Stimulated activated CD8-positive, alpha-beta memory T cell treated with anti-CD3 and anti-CD28 coated beads, Interleukin-12 subunit alpha, Interleukin-12 subunit beta, amount 100 ng/mL, for 24 hours (primary cell): ENCODE results near the gene EEF2.
"Not testable (repeated sequence)": the region's sequence is repeated elsewhere in the genome, so short reads cannot be mapped to it uniquely, and the experiment has no call there.

Experiments used
- DNase-seq: peaks from one replicate; pipeline ENCODE4 v3.0.0-alpha.2; 2020; ENCODE audit errors: extremely low read depth

The EEF2 gene

DNA sequence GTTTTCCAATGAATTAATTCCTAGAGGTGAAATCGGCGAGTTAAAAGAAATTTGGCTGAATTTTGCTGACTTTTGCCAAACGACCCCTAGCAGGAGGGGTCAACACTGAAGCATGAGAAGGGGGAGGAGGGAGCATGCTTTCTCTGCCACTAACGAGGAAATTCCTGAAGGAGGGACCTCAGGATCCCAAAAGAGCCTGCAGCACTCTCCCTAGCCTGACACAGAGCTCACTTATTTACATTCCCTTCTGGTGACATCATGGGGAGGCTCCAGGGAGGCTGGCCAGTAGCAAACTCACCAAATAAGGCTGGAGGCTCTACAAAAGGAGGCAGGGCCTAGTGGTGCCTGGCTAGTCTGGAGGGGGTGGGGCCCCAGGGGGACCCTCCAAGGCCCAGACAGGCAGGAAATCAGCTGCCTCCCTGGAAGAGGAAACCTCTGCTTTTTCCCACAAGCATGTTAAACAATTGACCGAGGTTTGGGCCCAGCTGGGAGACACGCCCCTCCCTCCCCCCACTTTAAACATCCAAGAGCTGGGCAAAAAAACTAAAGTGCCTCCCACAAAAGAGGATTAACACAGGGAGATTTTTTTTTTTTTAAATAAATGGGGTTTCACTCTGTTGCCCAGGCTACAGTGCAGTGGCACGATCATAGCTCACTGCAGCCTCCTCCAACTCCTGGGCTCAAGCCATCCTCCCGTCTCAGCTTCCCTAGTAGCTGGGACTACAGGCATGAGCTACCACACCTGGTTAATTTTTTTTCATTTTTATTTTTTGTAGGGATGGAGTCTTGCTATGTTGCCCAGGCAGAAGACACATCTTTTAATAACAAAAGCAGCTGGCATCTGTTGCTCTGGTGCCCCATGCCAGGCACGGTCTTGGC, 16.5 kb downstream of the EEF2 start:
- no peak for DNase-seq

DNA sequence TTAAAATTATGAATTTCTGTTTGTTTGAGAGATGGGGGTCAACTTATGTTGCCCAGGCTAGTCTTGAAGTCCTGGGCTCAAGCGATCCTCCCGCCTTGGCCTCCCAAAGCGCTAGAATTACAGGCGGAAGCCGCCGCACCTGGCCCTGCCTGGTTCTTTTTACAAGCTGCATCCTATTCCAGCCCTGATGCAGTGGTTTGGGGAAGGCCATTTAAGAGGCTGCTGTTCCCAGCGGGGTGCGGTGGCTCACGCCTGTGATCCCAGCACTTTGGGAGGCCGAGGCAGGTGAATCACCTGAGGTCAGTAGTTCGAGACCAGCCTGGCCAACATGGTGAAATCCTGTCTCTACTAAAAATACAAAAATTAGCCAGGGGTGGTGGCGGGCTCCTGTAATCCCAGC, 17.3 kb downstream of the EEF2 start:
- DNase-seq, result not testable (repeated sequence)

DNA sequence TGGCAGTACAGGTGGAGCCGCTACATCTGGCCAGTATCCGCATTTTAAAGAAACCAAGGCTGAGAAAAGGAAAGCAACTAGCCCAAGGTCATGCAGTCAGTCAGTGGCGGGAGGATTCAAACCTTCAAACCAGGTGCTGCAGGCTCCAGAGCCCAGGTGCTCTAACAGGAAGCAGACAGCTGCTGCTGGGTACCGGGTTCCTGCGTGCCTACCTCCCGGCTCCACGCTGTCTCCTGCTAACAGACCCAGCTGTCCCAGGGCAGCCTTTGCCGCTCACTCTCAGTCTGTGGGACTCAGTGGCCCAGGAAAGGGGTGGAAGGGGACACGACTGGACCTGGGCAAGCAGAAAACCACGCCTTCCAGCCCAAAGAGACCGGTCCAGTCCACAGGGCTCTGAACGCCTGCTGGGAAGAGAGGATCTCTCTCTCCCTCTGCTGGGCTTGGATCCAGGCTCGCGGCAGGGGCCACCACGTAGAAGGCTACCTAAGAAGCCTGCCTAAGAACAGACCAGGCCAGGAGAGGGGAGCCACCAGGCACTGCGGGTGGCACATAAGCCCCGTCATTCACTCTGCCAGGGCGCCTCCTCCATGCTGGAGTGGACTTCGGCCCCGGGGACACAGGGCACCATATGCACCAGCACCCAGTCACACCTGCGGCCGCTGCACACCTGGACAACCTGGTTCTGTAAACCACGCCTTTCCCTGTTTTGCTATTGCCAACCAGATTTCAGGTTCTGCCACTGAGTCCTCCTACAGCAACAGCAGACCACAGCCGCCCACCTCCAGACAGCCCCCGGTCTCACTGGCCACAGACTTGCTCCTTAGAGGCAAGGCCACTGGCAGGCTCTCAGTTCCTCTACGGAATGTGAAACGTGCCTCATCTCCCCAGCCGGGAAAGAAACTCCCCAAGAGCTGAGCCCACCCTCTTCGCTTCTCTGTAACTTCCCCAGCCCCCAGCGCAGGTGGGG, 18.9 kb downstream of the EEF2 start:
- no peak for DNase-seq

DNA sequence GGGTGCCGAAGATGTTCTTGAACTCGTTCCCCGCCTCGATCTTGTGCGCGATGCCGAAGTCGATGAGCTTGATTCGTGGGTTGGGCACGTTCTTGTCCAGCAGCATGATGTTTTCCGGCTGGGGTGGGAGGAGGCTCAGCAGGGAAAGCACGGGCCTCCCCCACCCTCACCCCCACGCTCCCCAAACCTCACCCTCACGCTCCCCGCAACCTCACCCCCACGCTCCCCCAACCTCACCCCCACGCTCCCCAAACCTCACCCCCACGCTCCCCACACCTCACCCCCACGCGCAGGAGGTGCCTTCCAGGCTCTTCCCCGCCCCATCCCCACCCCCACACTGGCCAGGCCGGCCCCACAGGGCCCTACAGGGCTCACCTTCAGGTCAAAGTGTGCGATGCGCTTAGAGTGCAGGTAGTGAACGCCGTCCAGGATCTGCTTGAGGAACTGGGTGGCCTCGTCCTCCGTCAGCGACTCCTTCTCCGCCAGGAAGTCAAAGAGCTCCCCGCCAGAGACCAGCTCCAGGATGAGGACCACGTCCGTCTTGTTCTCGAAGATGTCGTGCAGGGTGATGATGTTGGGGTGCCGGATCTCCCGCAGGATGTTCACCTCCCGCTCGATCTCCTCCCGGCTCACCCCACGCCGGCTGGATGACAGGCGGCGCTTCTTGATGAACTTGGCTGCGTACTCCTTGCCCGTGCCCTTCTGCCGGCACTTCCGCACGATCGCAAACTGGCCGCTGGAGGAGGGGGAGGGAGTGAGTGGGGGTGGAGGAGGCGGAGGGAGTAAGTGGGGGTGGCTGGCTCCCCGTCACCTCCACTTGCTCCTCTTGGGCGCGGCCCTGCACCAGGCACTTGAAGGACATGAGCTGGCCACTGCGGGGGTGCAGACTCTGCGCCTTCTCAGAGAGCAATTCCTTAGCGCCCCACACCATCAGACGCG, 20.7 kb downstream of the EEF2 start:
- no peak for DNase-seq

DNA sequence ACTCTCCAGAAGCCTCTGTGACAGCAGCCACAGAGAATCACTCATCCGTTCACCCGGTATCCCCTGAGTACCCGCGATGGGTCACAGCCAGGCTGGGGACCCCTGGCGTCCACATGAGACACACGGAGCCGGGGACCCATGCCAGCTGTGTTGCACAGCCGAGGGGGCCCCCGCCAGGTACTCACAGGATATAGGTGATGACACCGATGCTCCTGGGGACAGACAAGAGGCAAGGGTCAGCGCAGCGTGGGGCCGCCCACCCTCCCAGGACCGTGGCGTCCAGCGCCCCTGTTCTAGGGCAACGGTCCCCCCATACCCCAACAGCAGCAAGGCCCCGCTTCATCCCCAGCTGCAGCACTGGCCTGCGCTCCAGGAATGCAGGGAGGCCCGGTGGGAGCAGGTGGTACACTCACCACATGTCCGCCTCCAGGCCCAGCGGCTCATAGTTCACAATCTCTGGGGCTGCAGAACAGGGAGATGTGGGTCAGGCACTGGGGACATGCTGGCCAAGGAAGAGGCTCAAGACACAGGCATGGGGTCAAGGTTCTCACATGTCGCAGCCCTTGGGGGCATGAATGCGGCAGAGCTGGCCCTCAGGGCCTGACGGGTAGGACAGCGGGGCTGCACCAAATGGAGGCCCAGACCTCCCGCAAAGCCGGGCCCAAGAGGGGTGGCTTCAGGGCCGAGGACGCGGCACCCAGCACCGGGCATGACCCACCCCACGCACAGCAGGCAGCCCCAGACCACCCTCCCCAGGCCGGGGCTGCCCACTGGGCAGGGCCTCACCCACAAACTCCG, 21.6 kb downstream of the EEF2 start:
- no peak for DNase-seq

DNA sequence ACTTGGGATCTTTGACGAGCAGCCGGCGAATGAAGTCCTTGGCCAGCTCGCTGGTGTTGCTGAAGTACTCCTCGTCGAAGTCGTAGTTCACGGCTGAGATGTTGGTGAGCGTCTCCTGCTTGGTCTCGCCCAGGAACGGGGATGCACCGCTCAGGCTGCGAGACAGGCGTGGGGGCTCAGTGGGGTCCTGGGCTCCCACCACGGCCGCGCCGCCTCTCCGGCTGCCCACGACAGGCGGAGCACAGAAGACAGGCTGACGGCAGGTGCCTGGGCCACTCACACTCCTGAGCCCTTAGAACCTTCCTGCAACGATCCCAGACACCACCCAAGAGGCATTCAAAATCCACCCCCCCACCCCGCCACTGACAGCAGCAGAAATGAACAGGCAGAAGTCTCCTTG, 24.3 kb downstream of the EEF2 start:
- DNase-seq, result no peak

DNA sequence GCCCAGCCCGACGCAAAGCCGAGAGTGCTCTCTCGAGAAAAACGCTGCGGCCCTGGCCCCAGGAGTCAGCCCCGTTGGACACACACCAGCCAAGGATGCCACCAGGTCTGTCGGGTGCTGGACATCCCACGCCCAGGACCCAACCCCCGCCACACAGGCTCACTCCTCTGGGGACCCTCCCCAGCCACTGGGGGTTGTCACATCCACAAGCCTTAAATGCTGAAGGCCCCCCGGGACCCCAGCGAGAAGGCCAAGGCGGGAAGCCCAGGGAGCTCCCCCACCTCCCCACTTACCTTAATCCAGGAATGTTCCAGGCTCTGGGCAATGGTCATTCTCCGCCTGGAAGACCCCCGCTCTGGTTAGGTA, 25.5 kb downstream of the EEF2 start:
- DNase-seq, result no peak

DNA sequence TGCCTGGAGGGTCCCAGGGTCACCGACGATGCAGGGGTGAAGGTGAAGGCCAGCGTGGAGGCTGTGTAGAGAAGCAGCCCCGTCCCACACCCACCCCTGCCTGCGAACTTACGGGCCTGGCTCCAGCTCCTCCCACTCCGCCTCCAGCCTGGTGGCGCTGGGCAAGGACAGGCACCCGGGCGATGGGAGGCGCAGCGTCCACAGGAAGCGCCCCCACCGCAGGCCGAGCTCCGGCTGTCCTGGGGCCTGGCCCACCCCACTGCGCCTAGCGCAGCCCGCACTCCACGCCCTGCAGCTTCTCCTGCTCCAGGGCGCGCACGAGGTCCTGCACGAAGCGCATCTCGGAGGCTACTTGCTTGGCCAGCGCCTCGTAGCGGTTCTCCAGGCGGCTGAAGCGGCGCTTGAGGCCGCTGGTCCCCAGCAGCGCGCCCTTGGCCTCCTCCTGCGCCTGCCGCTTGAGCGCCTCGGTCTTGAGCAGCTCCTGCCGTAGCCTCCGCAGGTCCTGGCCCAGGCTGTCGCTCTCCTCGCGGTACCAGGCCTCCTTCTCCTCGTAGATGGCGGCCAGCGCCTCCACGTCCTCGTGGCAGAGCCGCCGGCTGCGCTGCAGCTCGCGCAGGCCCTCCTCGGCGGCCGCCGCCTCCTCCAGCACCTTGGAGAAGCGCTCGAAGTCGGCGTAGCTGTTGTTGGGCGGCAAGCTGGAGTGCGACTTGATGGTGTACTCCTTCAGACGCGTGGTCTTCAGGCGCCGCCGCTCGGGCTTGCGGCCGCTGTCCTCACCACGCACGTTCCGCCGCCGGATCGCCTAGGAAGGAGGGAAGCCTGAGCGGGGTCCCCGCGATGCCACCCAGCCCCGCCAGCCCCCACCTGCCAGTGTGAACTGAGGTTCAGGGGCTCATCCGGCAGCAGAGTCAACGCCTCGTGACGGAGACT, 26.2 kb downstream of the EEF2 start:
- DNase-seq, result no peak

DNA sequence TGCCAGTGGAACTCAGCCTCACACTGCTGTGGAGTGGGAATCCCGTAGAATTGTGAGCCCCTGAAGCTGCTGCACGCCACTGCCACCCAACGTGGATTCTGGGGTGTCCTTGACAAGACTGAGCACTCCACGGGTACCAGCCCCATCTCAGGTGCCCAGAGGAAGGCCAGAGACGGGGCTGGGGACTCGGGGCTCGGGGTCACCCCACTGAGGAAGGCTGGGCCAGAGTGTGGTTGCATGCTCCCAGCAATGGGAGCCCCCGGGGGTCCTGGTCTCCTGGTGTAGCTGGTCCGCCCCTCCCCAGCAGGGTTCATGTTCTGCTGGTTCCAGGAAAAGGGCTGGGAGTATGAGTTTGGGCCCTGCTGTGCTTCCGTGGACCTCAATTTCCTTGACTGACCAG, 29.6 kb downstream of the EEF2 start:
- DNase-seq, result no peak

DNA sequence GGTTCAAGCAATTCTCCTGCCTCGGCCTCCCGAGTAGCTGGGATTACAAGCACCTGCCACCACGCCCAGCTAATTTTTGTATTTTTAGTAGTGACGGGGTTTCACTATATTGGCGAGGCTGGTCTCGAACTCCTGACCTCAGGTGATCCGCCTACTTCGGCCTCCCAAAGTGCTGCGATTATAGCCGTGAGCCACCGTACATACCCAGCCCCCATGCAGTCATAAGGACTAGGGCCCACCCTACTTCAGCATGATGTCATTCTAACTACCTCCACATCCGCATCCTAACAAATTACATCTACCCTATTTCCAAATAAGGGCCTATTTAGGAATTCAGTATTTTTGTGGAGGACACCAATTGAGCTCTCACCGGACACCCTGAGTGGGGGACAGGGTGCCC, 30.0 kb downstream of the EEF2 start:
- DNase-seq, result not testable (repeated sequence)

DNA sequence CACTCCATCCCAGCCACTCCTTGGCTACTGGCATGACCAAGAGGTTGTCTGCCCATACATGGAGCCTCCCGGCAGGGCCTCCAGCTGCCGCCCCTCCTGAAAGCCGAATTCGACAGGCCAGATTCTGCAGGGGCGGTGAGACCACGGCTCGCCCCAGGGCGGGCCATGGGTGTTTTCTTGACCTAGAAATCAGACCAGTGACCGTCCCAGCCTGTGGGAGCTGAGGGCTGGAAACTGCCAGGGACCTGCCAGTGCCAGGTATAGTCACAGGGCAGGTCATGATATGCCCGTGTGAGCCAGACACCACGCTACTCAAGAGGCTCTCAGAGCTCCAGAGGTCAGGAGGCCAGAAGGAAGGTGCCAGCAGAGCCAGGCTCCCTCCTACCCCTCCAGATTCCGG, 31.2 kb downstream of the EEF2 start:
- DNase-seq, result no peak

DNA sequence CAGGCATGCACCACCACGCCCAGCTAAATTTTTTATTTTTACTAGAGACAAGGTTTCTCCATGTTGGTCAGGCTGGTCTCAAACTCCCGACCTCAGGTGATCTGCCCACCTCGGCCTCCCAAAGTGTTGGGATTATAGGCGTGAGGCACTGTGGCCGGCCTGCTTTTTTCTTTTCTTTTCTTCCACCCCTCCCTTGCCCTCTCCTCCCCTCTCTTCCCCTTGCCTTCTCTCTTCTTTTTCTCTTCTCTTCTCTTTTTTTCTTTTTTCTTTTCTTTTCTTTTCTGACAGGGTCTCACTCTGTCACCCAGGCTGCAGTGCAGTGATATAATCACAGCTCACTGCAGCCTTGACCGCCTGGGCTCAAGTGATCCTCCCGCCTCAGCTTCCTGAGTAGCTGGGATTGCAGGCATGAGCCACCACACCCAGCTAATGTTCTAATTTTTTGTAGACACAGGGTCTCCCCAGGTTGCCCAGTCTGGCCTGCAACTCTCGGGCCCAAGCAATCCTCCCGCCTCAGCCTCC, 32.4 kb downstream of the EEF2 start:
- not testable (repeated sequence) for DNase-seq

DNA sequence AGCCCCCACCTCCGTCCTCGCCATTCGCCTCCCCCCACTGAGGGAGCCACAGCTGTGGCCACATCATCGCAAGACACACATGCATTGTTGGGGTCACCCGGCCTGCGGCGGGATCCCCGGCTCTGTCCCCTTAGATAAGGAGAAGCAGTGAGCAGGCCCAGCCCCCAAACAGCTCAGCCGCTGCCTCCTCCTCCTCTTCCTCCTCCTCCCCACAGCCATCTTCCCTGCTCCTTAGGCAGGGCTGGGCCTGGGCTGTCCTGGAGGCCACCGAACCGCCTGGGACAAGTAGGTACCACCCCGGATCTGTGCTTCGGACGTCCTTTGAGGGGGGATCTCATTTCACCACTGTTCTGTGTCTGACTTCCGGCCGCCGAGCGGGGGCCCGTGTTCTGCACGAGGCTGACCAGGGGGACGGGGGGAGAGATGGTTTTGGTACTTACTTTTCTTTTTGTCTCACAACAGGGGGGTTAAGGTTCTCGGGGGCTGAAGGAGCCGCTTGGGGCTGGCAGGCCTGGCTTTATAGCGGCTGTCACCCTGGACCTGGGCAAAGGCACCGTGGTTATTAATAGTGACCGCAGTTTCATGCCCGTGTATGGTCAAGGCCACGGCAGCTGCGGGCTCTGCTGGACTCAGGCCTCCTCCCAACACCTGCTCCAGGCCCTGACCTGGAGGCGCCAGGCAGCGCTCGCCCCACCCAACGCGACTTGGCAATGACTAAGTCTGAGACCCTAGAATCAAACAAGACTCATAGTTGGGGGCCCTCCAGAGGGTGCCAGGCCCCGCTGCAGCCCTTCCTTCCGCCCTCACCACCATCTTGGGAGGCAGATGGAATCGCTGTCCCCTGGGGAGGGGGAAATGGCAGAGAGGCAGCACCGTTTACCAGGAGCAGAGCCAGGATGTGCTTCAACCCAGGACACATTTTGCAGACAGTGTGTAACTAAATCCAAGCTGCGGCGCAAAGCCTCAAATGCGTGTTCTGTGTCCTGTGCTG, 34.1 kb downstream of the EEF2 start:
- no peak for DNase-seq

DNA sequence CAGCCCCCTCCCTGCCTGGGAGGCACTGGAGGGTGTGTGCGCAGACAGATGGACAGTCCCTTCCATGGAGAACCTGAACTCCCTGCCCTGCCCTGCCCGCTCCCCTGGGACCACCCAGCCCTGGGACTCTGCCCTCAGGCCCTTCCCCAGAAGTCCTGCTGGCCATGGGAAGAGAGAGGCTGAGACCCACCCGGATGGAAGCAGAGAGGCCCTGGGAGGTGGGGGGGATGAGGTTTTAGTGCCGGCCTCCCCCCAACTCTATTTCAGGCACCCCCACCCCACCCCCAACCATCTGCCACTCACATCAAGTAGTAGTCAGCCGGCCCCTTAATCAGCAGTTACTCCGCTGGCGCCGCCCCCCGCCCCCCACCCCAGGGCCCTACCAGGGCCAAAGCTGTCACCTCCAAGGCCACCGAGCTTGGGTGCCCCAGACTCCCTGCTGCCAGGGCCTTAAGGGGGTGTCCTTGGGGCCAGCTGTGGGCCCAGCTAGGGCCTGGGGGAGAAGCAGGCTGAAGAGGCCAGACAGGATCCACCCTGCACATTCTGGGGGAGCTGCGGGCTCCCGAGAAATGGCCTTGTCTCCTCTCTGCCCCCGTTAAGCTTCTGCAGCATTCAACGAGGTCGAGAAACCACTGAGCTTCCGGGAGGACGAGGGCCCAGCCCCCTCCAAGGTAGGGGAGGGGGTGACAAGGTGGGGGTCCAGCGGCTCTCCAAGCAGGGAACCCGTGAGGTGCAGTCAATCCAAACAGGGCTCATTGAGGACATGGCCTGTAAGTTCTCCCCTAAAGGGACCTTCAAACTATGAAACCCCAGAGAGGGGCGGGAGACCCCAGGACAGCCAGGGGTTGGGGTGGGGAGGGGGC, 35.0 kb downstream of the EEF2 start:
- DNase-seq, result no peak

DNA sequence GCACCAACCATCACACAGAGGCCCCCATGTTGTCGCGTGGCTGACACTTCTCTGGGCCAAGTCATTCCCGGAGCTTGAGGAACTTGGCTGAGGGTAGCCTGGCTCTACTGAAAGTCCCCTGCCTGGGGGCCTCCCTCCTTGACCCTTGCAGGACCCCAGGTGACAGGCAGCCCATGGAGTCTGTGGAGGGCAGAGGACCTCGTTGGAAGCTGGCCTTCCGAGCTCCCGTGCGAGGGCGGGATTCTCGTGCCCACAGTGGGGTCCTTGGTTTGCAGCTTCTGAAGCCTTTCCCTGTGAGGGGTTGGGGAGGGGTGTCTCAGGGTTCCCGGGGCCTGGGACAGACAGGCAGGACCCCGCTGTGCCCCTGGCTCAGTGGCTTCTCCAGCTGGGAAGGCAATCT, 36.0 kb downstream of the EEF2 start:
- DNase-seq, result no peak

DNA sequence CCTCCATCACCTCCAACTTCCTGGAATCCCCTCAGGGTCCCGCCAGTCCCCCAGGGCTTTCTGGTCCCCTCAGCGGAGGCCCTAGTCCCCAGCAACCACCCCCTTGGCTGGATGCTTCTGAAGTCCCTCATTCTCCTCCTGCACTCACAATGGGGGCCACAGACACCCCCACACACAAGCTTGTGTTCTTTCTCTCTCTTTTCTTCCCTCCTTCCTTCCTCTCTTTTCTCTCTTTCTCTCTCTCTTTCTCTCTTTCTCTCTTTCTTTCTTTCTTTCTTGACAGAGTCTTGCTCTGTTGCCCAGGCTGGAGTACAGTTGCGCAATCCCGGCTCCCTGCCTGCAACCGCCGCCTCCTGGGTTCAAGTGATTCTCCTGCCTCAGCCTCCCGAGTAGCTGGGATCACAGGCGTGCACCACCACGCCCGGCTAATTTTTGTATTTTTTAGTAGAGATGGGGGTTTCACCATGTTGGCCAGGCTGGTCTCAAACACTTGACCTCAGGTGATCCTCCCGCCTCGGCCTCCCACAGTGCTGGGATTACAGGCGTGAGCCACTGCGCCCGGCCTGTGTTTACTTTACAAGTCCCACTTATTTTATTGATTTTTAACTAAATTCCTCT, 37.8 kb downstream of the EEF2 start:
- DNase-seq, result not testable (repeated sequence)

DNA sequence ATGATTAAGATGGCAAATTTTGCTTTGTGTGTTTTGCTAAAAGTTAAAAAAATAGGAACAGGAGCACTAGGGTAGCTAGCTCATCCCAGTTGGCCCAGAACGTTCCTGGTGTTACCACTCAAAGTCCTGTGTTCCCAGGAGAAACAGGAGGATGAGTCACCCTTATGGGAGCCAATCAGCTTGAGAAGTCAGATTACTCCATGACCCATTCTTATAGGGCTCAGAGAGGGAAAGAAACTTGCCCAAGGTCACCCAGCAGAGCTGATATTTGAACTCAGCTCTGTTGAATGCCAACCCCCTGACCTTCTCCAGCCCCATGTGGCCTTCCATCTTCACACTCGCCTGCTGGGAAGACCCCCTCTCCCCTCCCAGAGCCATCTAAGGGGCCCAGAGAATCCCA, 39.4 kb downstream of the EEF2 start:
- DNase-seq, result no peak
